HG02623 (cell line): ENCODE measurements around the gene BLZF1.
"Not testable (repeated sequence)": the region's sequence is repeated elsewhere in the genome, so short reads cannot be mapped to it uniquely, and the experiment has no call there.

Experiments used
- ATAC-seq: cut with Tn5 transposase; IDR thresholded peaks from one replicate; pipeline ENCODE4 v1.9.1; 2021; ENCODE audit warnings: moderate library complexity; ENCODE audit not compliant: unreplicated experiment

BLZF1 gene

GRCh38 chr1:169360415-169360814, 7.6 kb upstream of the BLZF1 start:
- ATAC-seq, result no peak

- ATAC-seq, result no peak
These were observed 6.7 kb upstream of the BLZF1 start for GRCh38 chr1:169361281-169361680.

GRCh38 chr1:169363046-169363730, 4.8 kb upstream of the BLZF1 start:
- no peak for ATAC-seq

GRCh38 chr1:169364948-169365347, 3.0 kb upstream of the BLZF1 start:
- ATAC-seq, result no peak

- ATAC-seq, result no peak
These were observed 804 bp upstream of the BLZF1 start for GRCh38 chr1:169367096-169367685.

- ATAC-seq, result no peak
These were observed 393 bp downstream of the BLZF1 start for GRCh38 chr1:169368406-169368769.

GRCh38 chr1:169371404-169371803, 3.4 kb downstream of the BLZF1 start:
- no peak for ATAC-seq

GRCh38 chr1:169381162-169381561, 13.2 kb downstream of the BLZF1 start:
- ATAC-seq, result no peak

- no peak for ATAC-seq
These were observed 15.5 kb downstream of the BLZF1 start for GRCh38 chr1:169383449-169383848.

GRCh38 chr1:169387399-169387798, 19.4 kb downstream of the BLZF1 start:
- ATAC-seq, result no peak

GRCh38 chr1:169390303-169390702, 22.3 kb downstream of the BLZF1 start:
- peak; percentile 89 for ATAC-seq

- ATAC-seq, result no peak
These were observed 24.4 kb downstream of the BLZF1 start for GRCh38 chr1:169392406-169392805.

GRCh38 chr1:169395955-169396354, 28.0 kb downstream of the BLZF1 start:
- no peak for ATAC-seq

GRCh38 chr1:169402578-169402977, 34.6 kb downstream of the BLZF1 start:
- not testable (repeated sequence) for ATAC-seq

- not testable (repeated sequence) for ATAC-seq
These were observed 40.3 kb downstream of the BLZF1 start for GRCh38 chr1:169408340-169408739.

GRCh38 chr1:169414952-169415351, 47.0 kb downstream of the BLZF1 start:
- ATAC-seq, result no peak

- no peak for ATAC-seq
These were observed 53.3 kb downstream of the BLZF1 start for GRCh38 chr1:169421309-169421708.

GRCh38 chr1:169426174-169426705, 58.2 kb downstream of the BLZF1 start:
- ATAC-seq, result no peak

GRCh38 chr1:169427081-169427641, 59.2 kb downstream of the BLZF1 start, which contains the start of gene CCDC181:
Gene CCDC181 (minus strand): TSS chr1:169427474. CDS start chr1:169424927, 2,547 bp downstream.
- ATAC-seq, result peak; percentile 71
